Sigmoid colon (tissue), 4 donors: ENCODE measurements around the gene METTL26.

Experiments used
- POLR2A ChIP-seq, 2 donors: fragments of 450-650 bp; IDR thresholded peaks; one replicate each; pipeline ENCODE4 v1.6.1; 2016; ENCODE audit warnings: antibody characterized with exemption in 2 of 2, mild to moderate bottlenecking in 2 of 2, moderate library complexity in 2 of 2
- POLR2AphosphoS5 ChIP-seq, 4 donors: sonication (generic); formaldehyde crosslinking; IDR thresholded peaks; one replicate each; pipeline ENCODE4 v1.6.1; 2017; ENCODE audit warnings: antibody characterized with exemption in 4 of 4
- TF ChIP-seq, protein P1 (sequence below), 4 experiments: fragments of 450-650 bp in 3 of 4; fragments of 200-600 bp in 1 of 4; IDR thresholded peaks; one replicate each; pipeline ENCODE4 v1.5.1; 2016 to 2019; ENCODE audit warnings: antibody characterized with exemption in 4 of 4, mild to moderate bottlenecking in 3 of 4, moderate library complexity in 2 of 4

- TF ChIP-seq, protein P1, sequence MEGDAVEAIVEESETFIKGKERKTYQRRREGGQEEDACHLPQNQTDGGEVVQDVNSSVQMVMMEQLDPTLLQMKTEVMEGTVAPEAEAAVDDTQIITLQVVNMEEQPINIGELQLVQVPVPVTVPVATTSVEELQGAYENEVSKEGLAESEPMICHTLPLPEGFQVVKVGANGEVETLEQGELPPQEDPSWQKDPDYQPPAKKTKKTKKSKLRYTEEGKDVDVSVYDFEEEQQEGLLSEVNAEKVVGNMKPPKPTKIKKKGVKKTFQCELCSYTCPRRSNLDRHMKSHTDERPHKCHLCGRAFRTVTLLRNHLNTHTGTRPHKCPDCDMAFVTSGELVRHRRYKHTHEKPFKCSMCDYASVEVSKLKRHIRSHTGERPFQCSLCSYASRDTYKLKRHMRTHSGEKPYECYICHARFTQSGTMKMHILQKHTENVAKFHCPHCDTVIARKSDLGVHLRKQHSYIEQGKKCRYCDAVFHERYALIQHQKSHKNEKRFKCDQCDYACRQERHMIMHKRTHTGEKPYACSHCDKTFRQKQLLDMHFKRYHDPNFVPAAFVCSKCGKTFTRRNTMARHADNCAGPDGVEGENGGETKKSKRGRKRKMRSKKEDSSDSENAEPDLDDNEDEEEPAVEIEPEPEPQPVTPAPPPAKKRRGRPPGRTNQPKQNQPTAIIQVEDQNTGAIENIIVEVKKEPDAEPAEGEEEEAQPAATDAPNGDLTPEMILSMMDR (IDR thresholded peaks at IDR 0.05) = no peak
- no peak for TF ChIP-seq POLR2A (IDR thresholded peaks at IDR 0.05)
- TF ChIP-seq POLR2AphosphoS5 (IDR thresholded peaks at IDR 0.05) = no peak
Observed at GRCh38 chr16:643050-643368, 6.9 kb upstream of the METTL26 start.
